HepG2 (cell line): ENCODE data around the gene HLA-DMB. TPM values are rescaled to one million over a fixed set of nuclear protein-coding genes. Genes with fewer than 3 reads are reported as not detected.

ENCODE experiments used
- CCAR2 ChIP-seq: fragments of 200-400 bp; formaldehyde crosslinking; optimal IDR thresholded peaks from 2 replicates; pipeline ENCODE3; 2018; ENCODE audit warnings: low read depth, mild to moderate bottlenecking, low read length, moderate library complexity
- HIVEP1 ChIP-seq: sonication (generic); formaldehyde crosslinking; IDR thresholded peaks from 2 replicates; pipeline ENCODE4 v1.4.0; 2020; ENCODE audit warnings: mild to moderate bottlenecking, missing genetic modification reagents
- HMG20A ChIP-seq: IDR thresholded peaks from 2 replicates; pipeline ENCODE4 v1.6.1; 2016; ENCODE audit warnings: borderline replicate concordance
- IKZF1 ChIP-seq: fragments of 450-650 bp; IDR thresholded peaks from 2 replicates; pipeline ENCODE4 v1.7.1; 2016
- NFATC3 ChIP-seq: sonication (generic); formaldehyde crosslinking; IDR thresholded peaks from 2 replicates; pipeline ENCODE4 v1.5.1; 2020; ENCODE audit warnings: mild to moderate bottlenecking, missing genetic modification reagents
- NFE2L2 ChIP-seq: fragments of 150-350 bp; IDR thresholded peaks from 2 replicates; pipeline ENCODE4 v1.6.1; 2014; ENCODE audit warnings: low read length
- NFIC ChIP-seq: IDR thresholded peaks from 2 replicates; pipeline ENCODE4 v1.6.1; 2012; ENCODE audit warnings: mild to moderate bottlenecking, low read length, inconsistent platforms
- SIX1 ChIP-seq: sonication (generic); formaldehyde crosslinking; IDR thresholded peaks from 2 replicates; pipeline ENCODE4 v1.4.0; 2020; ENCODE audit warnings: missing genetic modification reagents, borderline replicate concordance
- SNAI1 ChIP-seq: sonication (generic); formaldehyde crosslinking; IDR thresholded peaks from 2 replicates; pipeline ENCODE4 v1.5.0; 2020; ENCODE audit warnings: mild to moderate bottlenecking, missing genetic modification reagents, borderline replicate concordance
- SP1 ChIP-seq, 2 experiments: fragments of 450-650 bp in 1 of 2; sonication (generic) in 1 of 2; formaldehyde crosslinking in 1 of 2; IDR thresholded peaks; 2 replicates each; pipeline versions ENCODE4 v1.4.0 to v1.6.1; 2016 to 2020; ENCODE audit warnings: missing genetic modification reagents in 1 of 2
- SP2 ChIP-seq: sonication (generic); formaldehyde crosslinking; IDR thresholded peaks from 2 replicates; pipeline ENCODE4 v1.5.1; 2020; ENCODE audit warnings: mild to moderate bottlenecking, missing genetic modification reagents
- ZNF160 ChIP-seq: sonication (generic); formaldehyde crosslinking; IDR thresholded peaks from 2 replicates; pipeline ENCODE4 v1.8.0; 2022; ENCODE audit warnings: mild to moderate bottlenecking, inconsistent platforms, missing genetic modification reagents
- ZNF558 ChIP-seq: sonication (generic); formaldehyde crosslinking; IDR thresholded peaks from 2 replicates; pipeline ENCODE4 v1.9.0; 2022; ENCODE audit warnings: mild to moderate bottlenecking, missing genetic modification reagents, borderline replicate concordance
- ZNF589 ChIP-seq: sonication (generic); formaldehyde crosslinking; conservative IDR thresholded peaks from 2 replicates; pipeline ENCODE4 v1.8.0; 2022; ENCODE audit warnings: mild to moderate bottlenecking, moderate library complexity, missing genetic modification reagents
- ZNF703 ChIP-seq: sonication (generic); formaldehyde crosslinking; IDR thresholded peaks from 2 replicates; pipeline ENCODE4 v1.5.1; 2020; ENCODE audit warnings: missing genetic modification reagents, mild to moderate bottlenecking, moderate library complexity, borderline replicate concordance
- ZNF773 ChIP-seq: sonication (generic); formaldehyde crosslinking; IDR thresholded peaks from 2 replicates; pipeline ENCODE4 v1.4.0; 2020; ENCODE audit warnings: missing genetic modification reagents, borderline replicate concordance
- polyA plus RNA-seq, 8 experiments: library from polyadenylated mRNA; depleted of rRNA in 3 of 8; stranded (reverse) in 7 of 8; unstranded in 1 of 8; fragments of >200 nt; fragmentation: Illumina TruSeq in 4 of 8; extraction: Trizol in 4 of 8; gene quantifications; 2 replicates each; pipeline versions ENCODE4 v1.2.1 to v1.2.3, GENCODE V29; 2011 to 2016; ENCODE audit warnings: low read depth in 4 of 8, missing spikeins in 1 of 8, mixed read lengths in 1 of 8; ENCODE audit not compliant: insufficient read depth in 1 of 8
- total RNA-seq, 5 experiments: library from RNA; depleted of rRNA; stranded (reverse); fragments of >200 nt; fragmentation: Illumina TruSeq; extraction: Trizol; gene quantifications; 2 replicates each; pipeline ENCODE4 v1.2.3, GENCODE V29; 2016; ENCODE audit warnings: low read depth in 1 of 5
- TF ChIP-seq, protein P1 (sequence below): sonication (generic); formaldehyde crosslinking; IDR thresholded peaks from 2 replicates; pipeline ENCODE4 v1.4.0; 2020; ENCODE audit warnings: missing genetic modification reagents
- TF ChIP-seq, protein P2 (sequence below): sonication (generic); formaldehyde crosslinking; IDR thresholded peaks from 2 replicates; pipeline ENCODE4 v1.4.0; 2020; ENCODE audit warnings: missing genetic modification reagents, borderline replicate concordance
- TF ChIP-seq, protein P3 (sequence below), 2 experiments: sonication (generic) in 1 of 2; formaldehyde crosslinking in 1 of 2; IDR thresholded peaks; 2 replicates each; pipeline versions ENCODE4 v1.5.1 to v1.6.1; 2011 to 2020; ENCODE audit warnings: borderline replicate concordance in 1 of 2, low read depth in 1 of 2, low read length in 1 of 2, mild to moderate bottlenecking in 1 of 2, missing genetic modification reagents in 1 of 2, moderate library complexity in 1 of 2
- TF ChIP-seq, protein P4 (sequence below): sonication (generic); formaldehyde crosslinking; IDR thresholded peaks from 2 replicates; pipeline ENCODE4 v1.4.0; 2020; ENCODE audit warnings: missing genetic modification reagents
- TF ChIP-seq, protein P5 (sequence below): sonication (generic); formaldehyde crosslinking; IDR thresholded peaks from 2 replicates; pipeline ENCODE4 v1.5.0; 2020; ENCODE audit warnings: mild to moderate bottlenecking, missing genetic modification reagents, borderline replicate concordance

Gene HLA-DMB
- total and polyA plus RNA-seq, 2 of the 13 experiments (the other 11 are each of a cell fraction or from before 2014, with no cell fraction given): not detected

DNA sequence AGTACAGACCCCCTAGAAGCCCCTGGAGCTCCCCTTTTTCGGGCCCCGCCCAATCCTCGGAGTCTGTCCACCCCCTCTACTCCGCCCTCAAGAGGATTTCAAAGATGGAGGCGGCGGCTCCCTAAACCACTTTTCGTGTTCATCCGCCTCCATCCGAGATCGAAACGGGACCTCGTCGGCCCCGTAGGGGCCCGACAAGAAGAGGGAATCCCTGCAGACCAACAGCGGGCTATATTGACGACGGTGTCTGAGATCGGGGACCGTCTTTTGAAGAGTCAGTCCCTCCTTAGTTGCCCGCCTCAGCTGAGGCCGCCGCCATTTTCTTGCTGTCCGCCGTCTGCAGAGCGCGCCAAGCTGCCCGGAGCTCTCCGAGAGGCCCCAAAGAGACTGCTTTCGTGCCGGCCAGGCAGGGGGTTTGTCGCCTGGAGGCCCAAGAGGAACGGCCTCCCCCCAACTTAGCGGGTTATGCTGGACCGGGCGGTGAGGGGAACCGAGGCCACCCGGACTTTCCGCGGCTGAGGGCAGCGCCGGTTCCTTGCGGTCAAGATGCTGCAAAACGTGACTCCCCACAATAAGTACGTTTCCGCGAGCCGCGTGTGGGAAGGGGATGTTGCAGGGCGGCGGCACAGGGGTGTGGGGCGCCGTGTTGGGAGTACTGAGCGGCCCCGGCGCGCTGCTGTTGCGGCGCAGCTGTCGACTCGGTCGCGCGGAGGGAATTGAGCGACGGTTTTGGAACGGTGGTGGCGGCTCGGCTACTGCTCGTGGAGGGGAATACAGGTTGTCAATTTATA lies 31.7 kb upstream of the HLA-DMB start (continued):
- TF ChIP-seq, protein P1, sequence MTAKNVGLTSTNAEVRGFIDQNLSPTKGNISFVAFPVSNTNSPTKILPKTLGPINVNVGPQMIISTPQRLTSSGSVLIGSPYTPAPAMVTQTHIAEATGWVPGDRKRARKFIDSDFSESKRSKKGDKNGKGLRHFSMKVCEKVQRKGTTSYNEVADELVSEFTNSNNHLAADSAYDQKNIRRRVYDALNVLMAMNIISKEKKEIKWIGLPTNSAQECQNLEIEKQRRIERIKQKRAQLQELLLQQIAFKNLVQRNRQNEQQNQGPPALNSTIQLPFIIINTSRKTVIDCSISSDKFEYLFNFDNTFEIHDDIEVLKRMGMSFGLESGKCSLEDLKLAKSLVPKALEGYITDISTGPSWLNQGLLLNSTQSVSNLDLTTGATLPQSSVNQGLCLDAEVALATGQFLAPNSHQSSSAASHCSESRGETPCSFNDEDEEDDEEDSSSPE (CRISPR knock-in tag): no peak
- TF ChIP-seq ZNF773 (CRISPR knock-in tag) (peak; percentile 22; the same call in 1 of the 2 replicates), CCAR2 (no peak), ZNF160 (CRISPR knock-in tag) (0 out of 2 replicates have a peak, but pooled peaks have one; percentile 42), NFATC3 (CRISPR knock-in tag) (no peak), SNAI1 (CRISPR knock-in tag) (no peak; the same call in 1 of the 2 replicates), IKZF1 (no peak), HMG20A (CRISPR knock-in tag) (no peak), NFE2L2 (no peak), NFIC (no peak), SP2 (CRISPR knock-in tag) (0 out of 2 replicates have a peak, but pooled peaks have one; percentile 49), ZNF589 (CRISPR knock-in tag) (peak; percentile 41), SP1 (IDR thresholded peaks at IDR 0.05) (no peak), SP1 (CRISPR knock-in tag; IDR thresholded peaks at IDR 0.05) (no peak), HIVEP1 (CRISPR knock-in tag) (peak; percentile 14), SIX1 (CRISPR knock-in tag) (no peak), ZNF558 (CRISPR knock-in tag) (no peak; the same call in 1 of the 2 replicates), ZNF703 (peak; percentile 67; the same call in 1 of the 2 replicates)
- TF ChIP-seq, protein P2, sequence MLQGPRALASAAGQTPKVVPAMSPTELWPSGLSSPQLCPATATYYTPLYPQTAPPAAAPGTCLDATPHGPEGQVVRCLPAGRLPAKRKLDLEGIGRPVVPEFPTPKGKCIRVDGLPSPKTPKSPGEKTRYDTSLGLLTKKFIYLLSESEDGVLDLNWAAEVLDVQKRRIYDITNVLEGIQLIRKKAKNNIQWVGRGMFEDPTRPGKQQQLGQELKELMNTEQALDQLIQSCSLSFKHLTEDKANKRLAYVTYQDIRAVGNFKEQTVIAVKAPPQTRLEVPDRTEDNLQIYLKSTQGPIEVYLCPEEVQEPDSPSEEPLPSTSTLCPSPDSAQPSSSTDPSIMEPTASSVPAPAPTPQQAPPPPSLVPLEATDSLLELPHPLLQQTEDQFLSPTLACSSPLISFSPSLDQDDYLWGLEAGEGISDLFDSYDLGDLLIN (CRISPR knock-in tag): no peak
- TF ChIP-seq, protein P3, sequence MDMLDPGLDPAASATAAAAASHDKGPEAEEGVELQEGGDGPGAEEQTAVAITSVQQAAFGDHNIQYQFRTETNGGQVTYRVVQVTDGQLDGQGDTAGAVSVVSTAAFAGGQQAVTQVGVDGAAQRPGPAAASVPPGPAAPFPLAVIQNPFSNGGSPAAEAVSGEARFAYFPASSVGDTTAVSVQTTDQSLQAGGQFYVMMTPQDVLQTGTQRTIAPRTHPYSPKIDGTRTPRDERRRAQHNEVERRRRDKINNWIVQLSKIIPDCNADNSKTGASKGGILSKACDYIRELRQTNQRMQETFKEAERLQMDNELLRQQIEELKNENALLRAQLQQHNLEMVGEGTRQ (IDR thresholded peaks at IDR 0.05; ENCODE audit: low read depth, low read length): no peak
- TF ChIP-seq, protein P3 (CRISPR knock-in tag; IDR thresholded peaks at IDR 0.05; ENCODE audit: borderline replicate concordance): no peak
- TF ChIP-seq, protein P4, sequence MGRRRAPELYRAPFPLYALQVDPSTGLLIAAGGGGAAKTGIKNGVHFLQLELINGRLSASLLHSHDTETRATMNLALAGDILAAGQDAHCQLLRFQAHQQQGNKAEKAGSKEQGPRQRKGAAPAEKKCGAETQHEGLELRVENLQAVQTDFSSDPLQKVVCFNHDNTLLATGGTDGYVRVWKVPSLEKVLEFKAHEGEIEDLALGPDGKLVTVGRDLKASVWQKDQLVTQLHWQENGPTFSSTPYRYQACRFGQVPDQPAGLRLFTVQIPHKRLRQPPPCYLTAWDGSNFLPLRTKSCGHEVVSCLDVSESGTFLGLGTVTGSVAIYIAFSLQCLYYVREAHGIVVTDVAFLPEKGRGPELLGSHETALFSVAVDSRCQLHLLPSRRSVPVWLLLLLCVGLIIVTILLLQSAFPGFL (CRISPR knock-in tag): no peak; the same call in 1 of the 2 replicates
- TF ChIP-seq, protein P5, sequence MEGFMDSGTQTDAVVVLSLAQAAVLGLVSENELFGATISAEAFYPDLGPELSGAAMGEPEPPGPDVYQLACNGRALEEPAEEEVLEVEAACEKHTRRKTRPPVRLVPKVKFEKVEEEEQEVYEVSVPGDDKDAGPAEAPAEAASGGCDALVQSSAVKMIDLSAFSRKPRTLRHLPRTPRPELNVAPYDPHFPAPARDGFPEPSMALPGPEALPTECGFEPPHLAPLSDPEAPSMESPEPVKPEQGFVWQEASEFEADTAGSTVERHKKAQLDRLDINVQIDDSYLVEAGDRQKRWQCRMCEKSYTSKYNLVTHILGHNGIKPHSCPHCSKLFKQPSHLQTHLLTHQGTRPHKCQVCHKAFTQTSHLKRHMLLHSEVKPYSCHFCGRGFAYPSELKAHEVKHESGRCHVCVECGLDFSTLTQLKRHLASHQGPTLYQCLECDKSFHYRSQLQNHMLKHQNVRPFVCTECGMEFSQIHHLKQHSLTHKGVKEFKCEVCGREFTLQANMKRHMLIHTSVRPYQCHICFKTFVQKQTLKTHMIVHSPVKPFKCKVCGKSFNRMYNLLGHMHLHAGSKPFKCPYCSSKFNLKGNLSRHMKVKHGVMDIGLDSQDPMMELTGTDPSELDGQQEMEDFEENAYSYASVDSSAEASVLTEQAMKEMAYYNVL: no peak; the same call in 1 of the 2 replicates
